GM12873 (cell line): ENCODE results near the gene LAMA1.

Experiments used
- TF ChIP-seq, protein P1 (sequence below): IDR thresholded peaks from 2 replicates; pipeline ENCODE4 v1.5.1; 2012; ENCODE audit warnings: low read depth, mild to moderate bottlenecking, moderate library complexity, low read length, control low read depth; ENCODE audit not compliant: insufficient read depth; ENCODE audit errors: missing control alignments

The LAMA1 gene

DNA sequence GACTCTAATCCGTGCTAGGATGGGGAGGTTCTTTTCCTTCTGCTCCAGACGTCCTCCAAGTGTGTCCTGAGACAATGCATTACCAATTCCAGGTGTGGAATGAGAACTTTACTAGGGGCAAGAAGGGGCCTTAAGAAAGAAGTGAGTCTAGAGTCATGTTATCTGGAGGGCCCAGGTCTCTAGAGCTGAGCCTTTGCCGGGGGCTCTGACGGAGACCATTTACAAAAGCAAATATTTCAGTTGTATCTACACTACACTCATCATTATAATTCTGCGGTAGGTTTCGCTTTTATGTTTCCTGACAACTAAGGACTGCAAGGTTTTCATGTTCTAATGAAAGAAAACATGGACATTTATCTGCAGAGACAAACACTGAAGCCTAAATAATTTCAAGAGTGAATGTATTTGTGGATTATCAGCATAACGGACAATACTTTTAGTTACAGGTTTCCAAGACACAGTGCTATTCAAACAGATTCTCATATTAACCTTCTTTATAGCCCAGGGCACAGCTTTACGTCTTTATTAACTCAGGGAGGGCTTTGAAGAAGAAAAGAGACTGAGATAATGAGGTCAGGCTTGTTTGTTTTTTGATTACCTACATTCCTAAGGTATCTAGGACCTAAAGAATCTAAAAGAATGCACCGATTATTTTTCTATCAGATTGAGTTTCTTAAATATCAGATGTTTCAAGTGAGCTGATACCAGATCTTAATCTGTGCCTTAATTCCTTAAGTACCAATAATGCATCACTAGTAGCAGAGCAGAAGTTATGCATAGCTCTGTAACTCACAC lies 15.0 kb upstream of the LAMA1 start:
- TF ChIP-seq, protein P1, sequence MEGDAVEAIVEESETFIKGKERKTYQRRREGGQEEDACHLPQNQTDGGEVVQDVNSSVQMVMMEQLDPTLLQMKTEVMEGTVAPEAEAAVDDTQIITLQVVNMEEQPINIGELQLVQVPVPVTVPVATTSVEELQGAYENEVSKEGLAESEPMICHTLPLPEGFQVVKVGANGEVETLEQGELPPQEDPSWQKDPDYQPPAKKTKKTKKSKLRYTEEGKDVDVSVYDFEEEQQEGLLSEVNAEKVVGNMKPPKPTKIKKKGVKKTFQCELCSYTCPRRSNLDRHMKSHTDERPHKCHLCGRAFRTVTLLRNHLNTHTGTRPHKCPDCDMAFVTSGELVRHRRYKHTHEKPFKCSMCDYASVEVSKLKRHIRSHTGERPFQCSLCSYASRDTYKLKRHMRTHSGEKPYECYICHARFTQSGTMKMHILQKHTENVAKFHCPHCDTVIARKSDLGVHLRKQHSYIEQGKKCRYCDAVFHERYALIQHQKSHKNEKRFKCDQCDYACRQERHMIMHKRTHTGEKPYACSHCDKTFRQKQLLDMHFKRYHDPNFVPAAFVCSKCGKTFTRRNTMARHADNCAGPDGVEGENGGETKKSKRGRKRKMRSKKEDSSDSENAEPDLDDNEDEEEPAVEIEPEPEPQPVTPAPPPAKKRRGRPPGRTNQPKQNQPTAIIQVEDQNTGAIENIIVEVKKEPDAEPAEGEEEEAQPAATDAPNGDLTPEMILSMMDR, result no peak

DNA sequence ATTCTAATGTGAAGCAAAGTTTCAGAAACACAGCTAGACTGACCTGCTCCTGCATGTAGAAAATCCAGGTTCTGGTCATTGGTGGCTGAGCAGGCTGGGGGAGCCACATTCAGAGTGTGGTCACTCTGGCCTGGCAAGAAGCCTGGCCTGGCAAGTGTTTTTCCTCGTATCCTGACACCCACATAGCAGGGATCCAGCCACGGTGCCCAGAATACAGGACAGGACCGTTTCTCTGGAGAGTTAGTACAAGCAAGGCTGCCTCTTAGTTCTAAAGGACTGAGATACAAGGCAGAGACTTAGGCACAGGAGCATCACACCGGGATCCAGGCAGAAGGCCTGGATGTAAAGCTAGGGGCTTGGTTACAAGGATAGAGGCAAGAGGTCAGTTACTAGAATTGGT lies 4.8 kb upstream of the LAMA1 start:
- TF ChIP-seq, protein P1, result no peak

DNA sequence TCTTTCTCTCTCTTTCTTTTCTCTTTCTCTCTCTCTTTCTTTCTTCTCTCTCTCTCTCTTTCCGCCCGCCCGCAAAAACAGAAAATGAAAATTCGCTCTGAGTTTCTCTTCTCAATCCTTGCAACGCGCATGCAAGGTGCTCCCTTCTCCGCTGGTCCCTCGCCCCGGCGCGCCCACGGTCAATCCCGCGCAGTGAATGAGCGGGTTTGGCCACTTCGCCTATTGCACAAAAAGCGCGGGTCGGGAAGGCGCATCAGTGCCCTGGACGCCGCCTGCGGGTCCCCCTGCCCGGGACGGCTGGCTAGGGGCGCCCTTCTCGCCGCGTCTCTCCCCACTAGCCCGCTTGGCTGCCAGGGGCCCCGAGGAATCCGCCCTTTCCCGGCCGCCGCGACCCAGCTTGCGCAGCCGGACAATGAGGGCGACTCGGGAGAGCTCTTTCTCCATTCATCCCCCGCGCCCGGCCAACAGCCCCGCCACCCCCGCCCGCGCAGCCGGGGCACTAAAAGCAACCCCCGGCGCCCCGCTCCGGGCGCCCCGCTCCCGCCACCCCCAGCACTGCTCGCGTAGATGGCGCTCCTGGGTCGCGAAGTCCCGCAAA lies 706 bp downstream of the LAMA1 start:
- TF ChIP-seq, protein P1, result no peak

DNA sequence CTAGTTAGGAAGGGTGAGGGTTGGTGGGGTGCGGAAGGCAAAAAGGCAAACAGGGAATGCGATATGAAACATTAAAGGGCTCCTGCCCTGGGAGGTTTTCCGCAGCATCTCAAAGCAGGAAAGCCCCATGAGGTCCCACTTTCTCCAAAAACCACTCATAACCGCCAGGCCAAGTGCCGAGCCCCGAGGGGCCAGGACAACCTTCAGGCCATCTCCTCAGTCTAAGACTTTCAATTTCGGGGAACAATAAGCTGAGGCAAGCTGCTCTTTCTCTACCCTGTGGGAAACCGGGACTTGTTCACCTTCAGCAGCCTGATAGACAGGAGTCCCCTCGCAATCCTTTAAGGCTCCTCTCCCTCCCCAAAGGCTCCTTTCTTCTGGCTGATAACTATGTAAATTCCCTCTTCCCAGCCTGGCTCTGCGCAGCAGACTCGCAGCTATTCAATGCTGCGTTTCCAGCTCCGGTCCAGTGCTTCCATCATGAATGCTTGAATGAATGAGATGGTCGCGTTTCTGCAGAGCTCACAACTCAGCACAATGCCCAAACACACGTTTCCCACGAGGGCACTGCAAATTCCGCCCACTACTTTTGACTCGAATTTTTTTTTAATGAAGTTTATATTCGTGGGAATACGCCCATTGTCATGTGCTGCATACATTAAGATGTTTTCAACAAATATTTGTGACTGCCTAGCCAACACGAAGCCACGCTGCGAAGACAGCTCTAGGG lies 1.4 kb downstream of the LAMA1 start:
- TF ChIP-seq, protein P1, result no peak

DNA sequence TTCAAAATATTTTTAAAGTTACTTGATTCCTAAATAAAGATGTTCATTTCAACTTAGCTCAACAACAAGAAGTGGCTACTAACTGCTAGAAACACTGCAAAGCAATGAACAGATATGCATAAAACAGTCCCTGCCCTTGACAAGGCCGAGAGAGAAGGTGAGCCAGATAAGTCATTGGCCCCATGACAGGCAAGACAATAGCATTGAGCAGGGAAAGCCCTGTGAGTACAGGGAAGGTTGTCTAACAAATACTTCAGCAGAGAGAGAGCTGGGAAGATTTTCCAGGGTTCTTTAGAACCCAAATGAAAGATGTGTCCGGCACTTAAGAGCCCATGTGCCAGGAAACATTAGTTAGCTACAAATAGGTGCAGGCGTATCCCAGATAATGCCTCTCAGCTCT lies 4.7 kb downstream of the LAMA1 start:
- TF ChIP-seq, protein P1, result no peak

DNA sequence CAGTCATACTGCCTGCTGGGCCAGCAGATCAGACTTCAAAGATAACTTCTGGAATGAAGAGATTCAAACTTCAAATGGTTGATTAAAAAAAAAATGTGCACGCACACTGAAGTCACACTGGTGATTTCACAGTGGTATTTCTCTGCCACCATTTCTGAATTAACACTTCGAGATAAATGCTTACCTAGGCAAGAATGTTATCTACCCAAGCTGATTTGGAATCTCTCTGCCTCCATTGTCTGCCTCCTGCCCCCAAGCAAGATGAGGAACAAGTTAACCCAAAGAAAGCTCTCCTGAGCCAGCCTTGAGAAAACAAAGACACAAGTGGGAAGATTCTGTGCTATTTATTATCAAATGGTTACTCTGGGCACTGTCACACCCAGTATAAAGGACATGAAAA lies 6.5 kb downstream of the LAMA1 start:
- TF ChIP-seq, protein P1, result no peak

DNA sequence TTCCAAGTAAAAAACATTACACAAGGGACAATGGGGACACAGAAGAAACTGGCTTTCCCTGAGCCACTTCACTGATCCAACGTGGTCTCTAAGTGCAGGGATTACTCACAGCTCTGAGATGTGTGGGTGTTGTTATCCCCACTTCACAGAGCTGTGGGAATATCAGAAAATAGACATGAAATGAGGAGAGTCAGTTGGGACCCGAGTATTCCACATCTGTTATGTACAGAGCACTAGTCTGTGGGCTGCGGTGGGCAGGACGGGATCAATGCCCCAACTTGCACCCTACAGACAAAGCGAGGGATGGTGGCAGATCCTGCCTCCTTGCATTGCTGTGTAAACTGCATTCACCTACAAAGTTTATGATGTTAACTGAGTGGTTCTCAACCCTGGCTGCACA lies 11.7 kb downstream of the LAMA1 start:
- TF ChIP-seq, protein P1, result no peak
